NB4 (cell line): ENCODE measurements around the gene AGAP1.

Experiments
- POLR2A ChIP-seq: IDR thresholded peaks from 2 replicates; pipeline ENCODE4 v1.6.1; 2011; ENCODE audit warnings: mild to moderate bottlenecking; ENCODE audit not compliant: insufficient read length; ENCODE audit errors: extremely low read depth
- TF ChIP-seq, protein P1 (sequence below): IDR thresholded peaks from one replicate; pipeline ENCODE4 v1.5.1; 2012; ENCODE audit warnings: low read depth, low read length

DNA sequence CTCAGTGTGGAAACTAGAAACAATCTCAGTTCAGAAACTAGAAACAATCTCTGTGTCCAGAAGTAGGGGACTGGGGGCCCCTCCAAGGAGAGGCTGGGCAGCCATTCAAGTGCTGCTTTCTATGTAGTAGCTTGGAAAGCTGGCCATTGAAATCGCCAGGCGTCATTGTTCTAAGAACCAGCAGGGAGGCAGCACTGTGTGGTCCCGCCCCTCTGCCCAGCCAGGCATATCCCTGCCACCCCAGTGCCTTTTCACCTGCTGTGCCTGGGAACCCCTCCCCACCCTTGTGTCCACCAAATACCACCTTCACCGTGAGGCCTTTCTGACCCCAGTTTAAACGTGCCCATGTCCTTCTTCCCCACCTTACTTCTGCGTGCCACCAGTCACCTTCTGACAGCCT, 452.7 kb downstream of the AGAP1 start:
- TF ChIP-seq, protein P1, sequence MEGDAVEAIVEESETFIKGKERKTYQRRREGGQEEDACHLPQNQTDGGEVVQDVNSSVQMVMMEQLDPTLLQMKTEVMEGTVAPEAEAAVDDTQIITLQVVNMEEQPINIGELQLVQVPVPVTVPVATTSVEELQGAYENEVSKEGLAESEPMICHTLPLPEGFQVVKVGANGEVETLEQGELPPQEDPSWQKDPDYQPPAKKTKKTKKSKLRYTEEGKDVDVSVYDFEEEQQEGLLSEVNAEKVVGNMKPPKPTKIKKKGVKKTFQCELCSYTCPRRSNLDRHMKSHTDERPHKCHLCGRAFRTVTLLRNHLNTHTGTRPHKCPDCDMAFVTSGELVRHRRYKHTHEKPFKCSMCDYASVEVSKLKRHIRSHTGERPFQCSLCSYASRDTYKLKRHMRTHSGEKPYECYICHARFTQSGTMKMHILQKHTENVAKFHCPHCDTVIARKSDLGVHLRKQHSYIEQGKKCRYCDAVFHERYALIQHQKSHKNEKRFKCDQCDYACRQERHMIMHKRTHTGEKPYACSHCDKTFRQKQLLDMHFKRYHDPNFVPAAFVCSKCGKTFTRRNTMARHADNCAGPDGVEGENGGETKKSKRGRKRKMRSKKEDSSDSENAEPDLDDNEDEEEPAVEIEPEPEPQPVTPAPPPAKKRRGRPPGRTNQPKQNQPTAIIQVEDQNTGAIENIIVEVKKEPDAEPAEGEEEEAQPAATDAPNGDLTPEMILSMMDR = no peak
- TF ChIP-seq POLR2A = no peak
